Activated CD4-positive, alpha-beta T cell treated with anti-CD3 and anti-CD28 coated beads for 36 hours (primary cell): ENCODE data around the gene ELL. TPM values are rescaled to one million over a fixed set of nuclear protein-coding genes. Genes with fewer than 3 reads are reported as not detected.

Source experiments
- ATAC-seq: fragments of 200-7000 bp; cut with Tn5 transposase; one replicate; pipeline ENCODE4 v1.10.0; 2021; ENCODE audit warnings: mild to moderate bottlenecking, moderate library complexity
- CTCF ChIA-PET: fragments of 350-600 bp; sonication (Branson Sonifier 250); formaldehyde crosslinking; loops from one replicate; lab custom pipeline; 2021; ENCODE audit warnings: antibody characterized with exemption; lab: Charles Lee
- POLR2A ChIA-PET: fragments of 350-600 bp; sonication (Branson Sonifier 250); formaldehyde crosslinking; loops from one replicate; lab custom pipeline; 2021; ENCODE audit warnings: antibody characterized with exemption, inconsistent platforms; lab: Charles Lee
- DNase-seq: peaks from one replicate; pipeline ENCODE4 v3.0.0-alpha.2; 2020
- H3K27ac Mint-ChIP-seq: one replicate; pipeline ENCODE4 v1.8.0; 2021; ENCODE audit warnings: mixed read lengths
- H3K27me3 Mint-ChIP-seq: one replicate; pipeline ENCODE4 v1.8.0; 2021; ENCODE audit warnings: mixed read lengths
- H3K36me3 Mint-ChIP-seq: one replicate; pipeline ENCODE4 v1.8.0; 2021; ENCODE audit warnings: low read depth, mixed read lengths
- H3K4me1 Mint-ChIP-seq: one replicate; pipeline ENCODE4 v1.8.0; 2021; ENCODE audit warnings: mixed read lengths
- H3K4me3 Mint-ChIP-seq: one replicate; pipeline ENCODE4 v1.8.0; 2021; ENCODE audit warnings: mild to moderate bottlenecking, moderate library complexity, mixed read lengths
- H3K9me3 Mint-ChIP-seq: one replicate; pipeline ENCODE4 v1.8.0; 2021; ENCODE audit warnings: low read depth, mixed read lengths
- intact Hi-C, 2 experiments: fragments of 100-400 bp; cut with DNase I in 1 of 2; cut with micrococcal nuclease in 1 of 2; formaldehyde crosslinking; loops; one replicate each; pipeline versions ENCODE4 v1.14.2 to v1.15.1; 2022 to 2024; cut with DNase I, micrococcal nuclease
- total RNA-seq, 2 experiments: library from RNA; stranded (reverse); gene quantifications; one replicate each; pipeline ENCODE4 v1.2.3, GENCODE V29; 2021

Gene ELL
- total RNA-seq, 2 experiments from 2014 or later, result 20.2 to 21.4 TPM

DNA sequence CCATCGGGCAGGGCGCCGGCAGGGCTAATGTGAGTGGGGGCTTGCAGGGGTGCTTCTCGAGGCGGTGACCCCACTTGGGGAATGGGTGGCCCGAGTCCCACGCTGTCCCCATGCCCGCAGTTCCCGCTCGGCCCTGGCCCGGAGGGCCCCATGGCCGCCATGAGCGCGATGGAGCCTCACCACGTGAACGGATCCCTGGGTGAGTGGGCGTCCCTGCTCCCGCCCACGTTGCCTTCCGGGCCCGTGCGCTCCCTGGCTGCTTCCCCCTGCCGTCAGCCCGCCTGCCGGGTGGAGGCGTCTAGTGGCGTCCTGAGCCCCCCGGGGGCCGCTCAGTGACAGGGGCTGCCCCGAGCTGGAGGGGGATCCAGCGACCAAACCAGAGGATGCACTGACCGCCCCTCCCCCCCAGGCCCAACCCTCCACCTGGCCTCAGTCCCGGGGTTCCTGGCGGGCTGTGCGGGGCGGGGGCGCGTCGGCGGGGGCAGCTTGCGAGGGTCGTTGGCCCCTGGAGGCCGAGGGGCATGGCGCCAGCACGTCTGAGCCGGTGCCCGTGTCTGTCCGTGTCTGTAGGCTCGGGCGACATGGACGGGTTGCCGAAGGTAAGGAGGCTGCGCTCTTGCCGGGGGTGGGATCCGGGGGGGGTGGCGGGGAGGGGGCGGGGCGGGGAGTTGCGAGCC is 88.7 kb downstream of the ELL start:
- peaks cover 33% of the 10 kb centered on the region for H3K4me1 Mint-ChIP-seq
- H3K9me3 Mint-ChIP-seq, result no peaks in the 10 kb centered on the region
- no peaks in the 10 kb centered on the region for H3K27me3 Mint-ChIP-seq
- DNase-seq (no peak), ATAC-seq (no peak)
- no peak overlapping the region for H3K27ac Mint-ChIP-seq
- intact Hi-C loops, result no loop called here
- no peak overlapping the region for H3K4me3 Mint-ChIP-seq
- CTCF ChIA-PET, result interaction anchor here (1.2 kb wide), 1 partner anchor 18 kb away, joined by 5 read pairs; no protein-coding TSS in a partner anchor
- H3K36me3 Mint-ChIP-seq, result peaks cover 13% of the 10 kb centered on the region
- POLR2A ChIA-PET, result no interaction called here

DNA sequence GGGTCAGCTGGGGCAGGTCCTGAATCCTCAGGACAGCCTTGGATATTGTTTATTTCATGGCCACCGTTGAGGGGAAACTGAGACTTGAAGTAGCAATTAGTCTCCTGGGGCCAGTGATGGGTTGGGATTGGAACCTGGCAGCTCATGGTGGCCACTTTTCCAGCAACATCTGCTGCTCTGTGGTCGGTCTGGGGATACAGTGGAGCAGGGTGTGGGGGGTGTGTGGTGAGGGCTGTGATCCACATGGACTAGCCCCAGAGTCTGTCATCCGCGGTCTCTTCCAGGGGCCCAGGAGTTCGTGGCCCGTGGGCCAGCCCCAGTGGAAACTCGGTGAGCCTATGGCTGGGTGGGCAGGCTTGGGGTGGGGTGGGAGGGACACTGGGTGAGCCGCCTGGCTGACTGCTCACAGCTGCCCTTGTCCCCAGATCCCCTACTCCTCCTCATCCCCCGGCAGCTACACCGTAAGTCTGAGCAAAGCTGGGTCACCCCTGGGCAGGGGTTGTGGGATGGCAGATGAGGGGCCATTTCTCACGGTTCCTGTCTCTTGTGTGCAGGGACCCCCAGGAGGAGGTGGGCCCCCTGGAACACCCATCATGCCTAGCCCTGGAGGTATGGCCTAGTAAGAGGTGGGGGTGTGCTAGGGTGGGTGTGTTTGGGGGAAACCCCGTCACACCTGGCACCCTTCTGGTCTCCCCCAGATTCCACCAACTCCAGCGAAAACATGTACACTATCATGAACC is 89.4 kb downstream of the ELL start:
- intact Hi-C loops, result no loop called here
- ATAC-seq, result no peak
- Mint-ChIP-seq H3K9me3 (no peaks in the 10 kb centered on the region), H3K4me3 (no peak overlapping the region), H3K27ac (no peak overlapping the region), H3K4me1 (peaks cover 33% of the 10 kb centered on the region), H3K36me3 (peaks cover 13% of the 10 kb centered on the region), H3K27me3 (no peaks in the 10 kb centered on the region)
- ChIA-PET CTCF (interaction anchor here (1.2 kb wide), 1 partner anchor 13 kb away, joined by 3 read pairs; no protein-coding TSS in a partner anchor), POLR2A (interaction anchor here (0.8 kb wide), 1 partner anchor 151 kb away, joined by 4 read pairs; the partner anchor contains the start of gene JUND)
- no peak for DNase-seq

DNA sequence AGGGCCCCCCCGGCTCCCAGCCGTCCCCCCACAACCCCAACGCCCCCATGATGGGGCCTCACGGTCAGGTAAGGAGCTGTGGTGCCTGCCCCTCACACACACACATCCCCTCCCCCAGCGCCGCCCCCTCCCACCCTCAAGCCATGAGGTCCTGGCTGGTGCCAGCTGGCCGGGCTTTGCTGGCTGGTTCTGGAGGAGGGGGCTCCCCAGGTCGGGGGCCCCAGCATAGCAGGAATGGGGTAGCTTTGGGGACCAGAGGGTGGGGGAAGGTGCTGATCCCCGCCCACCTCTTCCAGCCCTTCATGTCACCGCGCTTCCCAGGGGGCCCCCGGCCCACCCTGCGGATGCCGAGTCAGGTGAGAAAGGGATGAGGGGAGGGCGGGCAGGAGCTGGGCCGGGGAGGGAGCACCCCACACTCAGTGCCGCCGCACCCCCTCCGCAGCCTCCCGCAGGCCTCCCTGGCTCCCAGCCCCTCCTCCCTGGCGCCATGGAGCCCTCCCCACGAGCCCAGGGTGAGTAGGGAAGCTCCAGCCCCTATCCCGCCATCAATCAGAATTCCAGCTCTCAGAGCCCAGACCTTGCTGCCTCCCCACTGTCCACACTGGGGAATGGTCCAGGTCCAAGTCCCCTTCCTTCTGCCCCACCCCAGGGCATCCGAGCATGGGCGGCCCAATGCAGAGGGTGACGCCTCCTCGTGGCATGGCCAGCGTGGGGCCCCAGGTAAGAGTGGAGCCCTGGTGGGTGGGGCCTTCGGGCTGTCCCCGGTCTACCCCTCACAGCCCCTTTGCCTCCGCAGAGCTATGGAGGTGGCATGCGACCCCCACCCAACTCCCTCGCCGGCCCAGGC is 90.3 kb downstream of the ELL start:
- Mint-ChIP-seq H3K4me3 (no peak overlapping the region), H3K27ac (no peak overlapping the region), H3K36me3 (peaks cover 13% of the 10 kb centered on the region), H3K27me3 (no peaks in the 10 kb centered on the region), H3K9me3 (no peaks in the 10 kb centered on the region), H3K4me1 (peaks cover 30% of the 10 kb centered on the region)
- ChIA-PET CTCF (interaction anchor here (1.2 kb wide), 1 partner anchor 12 kb away, joined by 3 read pairs; no protein-coding TSS in a partner anchor), POLR2A (interaction anchor here (0.8 kb wide), 1 partner anchor 150 kb away, joined by 4 read pairs; the partner anchor contains the start of gene JUND)
- ATAC-seq (no peak), DNase-seq (no peak)
- intact Hi-C loops, result no loop called here

DNA sequence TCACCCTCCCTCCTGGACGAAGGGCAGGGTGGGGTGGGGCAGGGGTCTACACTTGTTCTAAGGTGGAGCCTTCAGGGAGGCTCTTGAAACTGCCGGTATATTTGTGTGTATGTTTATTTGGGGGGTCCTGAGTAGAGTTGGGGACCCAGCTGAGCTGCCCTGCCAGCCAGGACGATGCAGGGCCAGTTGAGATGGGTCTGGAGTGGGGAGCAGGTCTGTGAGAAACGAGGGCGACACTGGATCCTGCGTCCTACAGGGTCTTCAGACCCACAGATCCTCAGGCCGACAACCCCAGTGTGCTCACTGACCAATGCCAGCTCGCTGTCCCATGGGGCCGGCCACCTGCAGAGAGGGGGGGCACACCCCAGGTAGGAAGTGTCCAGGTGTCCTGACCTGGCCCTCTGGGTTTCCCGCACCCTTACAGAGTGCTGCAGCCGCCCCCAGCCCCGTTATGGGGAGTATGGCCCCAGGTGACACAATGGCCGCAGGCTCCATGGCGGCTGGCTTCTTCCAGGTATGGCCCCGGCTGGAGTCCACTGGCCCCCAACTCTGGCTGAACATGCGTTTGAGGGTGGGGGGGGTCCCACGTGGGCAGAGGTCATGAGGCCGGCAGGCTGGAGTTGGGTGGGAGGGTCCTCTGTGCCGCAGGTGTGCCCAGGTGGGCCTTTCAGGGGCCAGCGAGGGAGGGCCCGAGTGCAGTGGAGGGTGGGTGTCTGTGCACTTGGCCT is 91.3 kb downstream of the ELL start:
- ATAC-seq (no peak), DNase-seq (no peak)
- ChIA-PET POLR2A (no interaction called here), CTCF (no interaction called here)
- Mint-ChIP-seq H3K27ac (no peak overlapping the region), H3K9me3 (no peaks in the 10 kb centered on the region), H3K36me3 (peaks cover 8% of the 10 kb centered on the region), H3K27me3 (no peaks in the 10 kb centered on the region), H3K4me3 (no peak overlapping the region), H3K4me1 (peaks cover 28% of the 10 kb centered on the region)
- intact Hi-C loops, result no loop called here

DNA sequence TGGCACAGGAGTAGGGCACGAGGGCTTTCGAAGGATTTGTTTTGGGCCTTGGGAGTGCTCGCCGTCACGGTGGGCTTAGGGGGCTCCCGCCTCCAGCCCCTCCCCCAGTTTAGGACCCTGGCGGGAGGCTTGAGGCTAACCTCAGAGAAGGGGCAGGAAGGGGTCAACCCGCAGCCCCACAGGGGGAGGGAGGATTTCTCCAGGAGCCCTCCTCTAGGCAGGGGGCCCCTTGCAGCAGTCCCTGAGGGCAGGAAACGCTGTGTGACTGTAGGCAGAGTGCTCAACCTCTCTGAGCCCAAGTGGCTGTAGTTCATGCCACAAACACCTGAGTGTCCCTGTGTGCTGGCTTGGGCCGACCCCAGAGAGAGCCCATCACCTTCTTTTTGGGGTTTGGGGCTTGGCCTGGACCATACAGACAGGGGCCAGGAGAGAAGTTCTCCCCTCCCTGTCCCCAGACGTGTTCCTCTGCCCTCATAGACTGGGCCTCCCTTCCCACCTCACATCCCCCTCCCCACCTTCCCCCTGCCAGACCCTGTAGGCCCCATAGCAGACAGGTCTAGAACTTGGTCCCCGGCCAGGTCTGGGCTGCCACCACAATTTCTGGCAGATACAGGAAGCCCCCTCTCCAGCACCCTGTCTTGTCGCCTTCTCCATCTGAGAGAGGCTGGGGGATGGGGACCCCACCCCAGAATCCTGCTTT is 92.0 kb downstream of the ELL start:
- intact Hi-C loops, result no loop called here
- peaks cover 7% of the 10 kb centered on the region for H3K36me3 Mint-ChIP-seq
- no peaks in the 10 kb centered on the region for H3K9me3 Mint-ChIP-seq
- ChIA-PET POLR2A (no interaction called here), CTCF (no interaction called here)
- no peaks in the 10 kb centered on the region for H3K27me3 Mint-ChIP-seq
- H3K27ac Mint-ChIP-seq, result no peak overlapping the region
- peak overlapping the region; percentile 39 for H3K4me3 Mint-ChIP-seq
- ATAC-seq, result no peak
- DNase-seq, result no peak
- H3K4me1 Mint-ChIP-seq, result peaks cover 29% of the 10 kb centered on the region

DNA sequence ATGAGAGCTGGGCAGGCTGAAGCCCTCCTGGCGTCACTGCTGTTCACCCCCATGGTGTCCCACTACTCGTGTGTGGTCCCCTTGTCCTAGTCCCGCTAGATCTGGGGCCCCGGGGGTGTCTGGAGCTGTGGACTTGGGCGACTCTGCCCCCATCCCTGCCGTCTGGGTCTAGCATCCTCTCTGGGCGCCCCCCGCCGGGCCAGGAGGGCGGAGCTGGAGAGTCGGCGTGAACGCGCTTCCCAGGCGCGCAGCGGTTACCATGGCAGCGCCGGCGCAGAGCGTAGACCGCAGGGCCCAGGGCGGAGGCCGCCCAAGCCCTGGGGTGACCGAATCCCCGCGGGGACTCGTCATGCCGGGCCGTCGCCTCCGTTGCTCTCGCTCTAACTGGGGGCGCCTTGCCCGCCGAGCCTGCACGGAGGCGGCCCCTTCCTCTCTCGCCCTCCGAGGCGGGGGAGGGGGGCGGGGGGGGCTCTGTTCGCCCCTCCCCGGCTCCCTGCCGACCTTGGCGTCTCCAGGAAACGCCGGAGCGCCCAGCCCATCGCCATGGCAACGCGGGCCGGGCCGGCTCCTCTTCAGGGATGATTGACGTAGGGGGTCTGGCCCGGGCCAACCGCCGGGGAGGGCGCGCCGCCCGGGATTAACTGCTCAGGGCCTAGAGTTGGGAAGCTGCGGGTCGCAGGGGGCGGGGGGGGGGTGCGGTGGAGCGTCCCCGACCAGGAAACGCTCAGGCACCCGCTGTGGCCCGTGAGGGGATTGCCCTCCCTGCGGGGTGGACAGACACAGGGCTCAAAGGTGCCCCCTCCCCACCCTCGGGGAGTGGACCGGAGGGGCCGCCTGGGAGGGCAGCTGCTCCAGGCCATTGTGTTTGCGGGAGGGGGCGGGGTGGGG is 92.8 kb downstream of the ELL start:
- H3K4me3 Mint-ChIP-seq, result no peak overlapping the region
- ATAC-seq, result peak; percentile 85
- no peaks in the 10 kb centered on the region for H3K27me3 Mint-ChIP-seq
- ChIA-PET CTCF (interaction anchor here (0.5 to 0.7 kb wide), 3 partner anchors 10 to 17 kb away, joined by 3 to 4 read pairs (median 3); partner anchors contain the start of gene SSBP4), POLR2A (interaction anchor here (1.1 to 1.9 kb wide), 2 partner anchors 11 to 147 kb away, joined by 3 to 8 read pairs; partner anchors contain the start of genes JUND and SSBP4)
- H3K36me3 Mint-ChIP-seq, result peaks cover 4% of the 10 kb centered on the region
- intact Hi-C loops, result no loop called here
- peak; percentile 88 for DNase-seq
- H3K27ac Mint-ChIP-seq, result no peak overlapping the region
- peaks cover 34% of the 10 kb centered on the region for H3K4me1 Mint-ChIP-seq
- H3K9me3 Mint-ChIP-seq, result no peaks in the 10 kb centered on the region

DNA sequence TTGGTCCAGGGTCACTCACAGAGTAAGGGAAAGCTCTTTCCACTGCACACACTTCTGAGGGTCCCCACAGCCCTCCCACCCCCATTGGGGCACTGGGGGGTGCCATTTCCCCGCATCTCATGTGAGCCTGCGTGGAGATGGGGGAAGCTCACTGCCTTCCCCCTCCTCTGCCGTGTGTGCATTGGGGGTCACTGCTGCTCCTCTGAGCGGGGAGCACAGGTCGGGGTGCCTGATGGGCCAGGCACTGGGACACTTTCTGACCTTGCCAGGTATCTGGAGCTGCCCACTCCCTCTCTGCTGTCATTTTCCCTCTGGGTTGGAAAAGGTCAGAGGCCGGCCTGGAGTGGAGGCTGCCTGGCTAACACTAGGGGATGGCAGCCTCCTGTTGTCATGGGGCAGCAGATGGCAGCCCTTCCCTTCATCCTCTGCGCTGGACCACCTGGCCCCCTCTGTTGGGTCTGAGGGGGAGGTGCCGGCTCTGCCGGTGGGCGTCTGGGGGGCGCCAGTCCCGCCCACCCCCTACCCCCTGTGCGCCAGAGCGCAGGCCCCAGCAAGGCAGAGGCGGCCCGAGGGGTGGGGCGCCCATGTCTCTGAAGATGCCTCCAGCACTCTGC is 93.6 kb downstream of the ELL start:
- intact Hi-C loops, result no loop called here
- no peak for DNase-seq
- Mint-ChIP-seq H3K36me3 (peaks cover 4% of the 10 kb centered on the region), H3K27me3 (no peaks in the 10 kb centered on the region), H3K9me3 (no peaks in the 10 kb centered on the region), H3K4me3 (no peak overlapping the region), H3K27ac (no peak overlapping the region), H3K4me1 (peaks cover 41% of the 10 kb centered on the region)
- CTCF ChIA-PET, result interaction anchor here (0.5 to 0.7 kb wide), 2 partner anchors 9 to 16 kb away, joined by 3 to 4 read pairs; partner anchors contain the start of gene SSBP4
- POLR2A ChIA-PET, result interaction anchor here (1.1 to 1.9 kb wide), 2 partner anchors 10 to 147 kb away, joined by 3 to 8 read pairs; partner anchors contain the start of genes JUND and SSBP4
- no peak for ATAC-seq

DNA sequence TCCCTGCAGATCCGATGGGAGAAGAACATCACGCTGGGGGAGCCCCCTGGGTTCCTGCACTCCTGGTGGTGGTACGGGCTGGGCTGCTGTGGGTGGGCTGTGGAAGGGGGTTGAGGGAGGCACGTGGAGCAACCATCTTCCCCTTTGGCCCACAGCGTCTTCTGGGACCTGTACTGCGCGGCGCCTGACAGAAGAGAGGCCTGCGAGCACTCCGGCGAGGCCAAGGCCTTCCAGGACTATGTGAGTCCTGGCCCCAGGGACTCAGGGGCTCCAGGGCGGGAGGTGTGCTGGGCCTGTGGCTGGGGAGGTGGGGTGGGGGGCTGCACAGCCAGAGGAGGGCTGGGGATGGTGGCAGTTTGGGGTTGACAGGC is 94.1 kb downstream of the ELL start:
- Mint-ChIP-seq H3K36me3 (peaks cover 3% of the 10 kb centered on the region), H3K4me1 (peaks cover 45% of the 10 kb centered on the region), H3K9me3 (no peaks in the 10 kb centered on the region), H3K27ac (no peak overlapping the region), H3K27me3 (no peaks in the 10 kb centered on the region), H3K4me3 (no peak overlapping the region)
- ChIA-PET POLR2A (interaction anchor here (1.9 kb wide), 1 partner anchor 10 kb away, joined by 8 read pairs; the partner anchor contains the start of gene SSBP4), CTCF (no interaction called here)
- intact Hi-C loops, result no loop called here
- DNase-seq, result no peak
- ATAC-seq, result no peak

DNA sequence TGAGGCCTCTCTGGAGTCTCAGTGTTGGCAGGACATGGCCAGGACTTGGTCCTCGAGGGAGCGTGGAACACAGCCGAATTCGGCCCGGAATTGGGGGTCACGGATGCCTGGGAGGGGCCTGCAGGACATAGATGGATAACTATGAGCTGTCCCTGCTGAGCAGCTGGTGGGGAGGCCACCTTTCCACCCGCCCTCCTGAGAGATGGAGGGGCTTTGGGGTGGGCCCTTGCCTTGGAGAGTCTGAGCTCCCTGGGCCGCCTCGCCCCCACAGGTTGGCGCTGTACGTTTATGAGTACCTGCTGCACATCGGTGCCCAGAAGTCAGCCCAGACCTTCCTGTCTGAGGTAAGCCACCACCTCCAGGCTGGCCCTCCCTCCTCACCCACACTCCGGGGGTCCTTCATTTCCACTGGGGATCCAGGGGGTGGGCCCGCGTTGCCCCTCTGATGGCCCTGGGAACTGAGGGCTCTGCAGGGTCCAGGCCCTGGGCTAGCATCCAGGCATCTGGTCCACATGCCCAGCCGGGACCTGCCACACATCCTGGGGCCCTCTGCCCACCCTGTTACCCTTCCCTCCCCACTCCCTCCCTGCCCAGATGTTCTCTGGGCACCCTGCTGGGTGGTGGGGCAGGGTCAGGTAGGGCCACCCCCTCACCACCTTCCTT is 94.7 kb downstream of the ELL start:
- CTCF ChIA-PET, result no interaction called here

More for the DNA sequence above, 94.7 kb downstream of the ELL start:
- ATAC-seq, result no peak
- Mint-ChIP-seq H3K9me3 (no peaks in the 10 kb centered on the region), H3K27me3 (no peaks in the 10 kb centered on the region), H3K36me3 (peaks cover 1% of the 10 kb centered on the region), H3K4me3 (no peak overlapping the region), H3K4me1 (peaks cover 47% of the 10 kb centered on the region), H3K27ac (no peak overlapping the region)
- intact Hi-C loops, result no loop called here
- no peak for DNase-seq
- POLR2A ChIA-PET, result interaction anchor here (1.9 kb wide), 1 partner anchor 9 kb away, joined by 8 read pairs; the partner anchor contains the start of gene SSBP4
